ENCODE results near the gene CKAP4.
A peak's percentile ranks its signal among the peaks of the same experiment; 100 is the strongest.

Gene CKAP4

DNA sequence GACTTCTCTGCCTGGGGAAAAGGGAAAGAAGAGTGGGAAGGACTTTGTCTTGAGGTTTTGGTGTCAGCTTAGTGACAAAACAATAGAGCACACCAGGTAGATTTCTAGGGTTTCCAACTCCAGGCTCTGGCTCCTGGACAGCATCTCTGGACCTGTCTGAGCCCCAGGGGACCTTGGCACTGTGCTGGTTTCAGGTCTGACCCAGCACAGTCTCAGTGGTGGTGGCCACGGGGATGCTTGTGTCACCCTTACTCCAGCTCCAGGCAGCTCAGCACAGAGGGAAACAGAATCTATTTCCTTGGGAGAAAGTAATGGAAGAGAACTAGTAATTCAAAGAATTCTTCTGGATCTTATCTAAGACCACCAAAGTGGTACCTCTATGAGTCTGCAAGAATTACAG is 11.1 kb upstream of the CKAP4 start:
- TF ChIP-seq ZNF274 (IDR thresholded peaks at IDR 0.05; ENCODE audit: low read depth, low read length), result no peak
- no peak overlapping the region for H3K4me3 ChIP-seq (ENCODE audit: low read length)

- no peak for TF ChIP-seq ZNF274 (IDR thresholded peaks at IDR 0.05; ENCODE audit: low read depth, low read length)
- no peak overlapping the region for H3K4me3 ChIP-seq (ENCODE audit: low read length)
Observed at GRCh38 chr12:106258226-106258625, 10.4 kb upstream of the CKAP4 start.

DNA sequence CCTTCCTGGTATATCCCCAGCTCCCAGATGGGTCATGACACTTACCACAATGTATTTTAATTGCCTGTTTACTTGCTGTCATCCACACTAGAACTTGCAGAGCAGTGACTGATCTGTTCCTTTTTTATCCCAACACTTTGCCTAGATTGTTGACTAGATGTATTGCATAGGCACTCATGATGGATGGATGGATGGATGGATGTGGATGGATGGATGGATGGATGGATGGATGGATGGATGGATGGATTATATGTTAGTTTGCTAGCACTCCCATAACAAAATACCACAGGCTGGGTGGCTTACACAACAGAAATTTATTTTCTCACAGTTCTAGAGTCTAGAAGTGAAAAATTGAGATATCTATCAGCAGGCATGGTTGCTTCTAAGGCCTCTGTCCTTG is 8.7 kb upstream of the CKAP4 start:
- no peak for TF ChIP-seq ZNF274 (IDR thresholded peaks at IDR 0.05; ENCODE audit: low read depth, low read length)
- H3K4me3 ChIP-seq (ENCODE audit: low read length), result no peak overlapping the region

DNA sequence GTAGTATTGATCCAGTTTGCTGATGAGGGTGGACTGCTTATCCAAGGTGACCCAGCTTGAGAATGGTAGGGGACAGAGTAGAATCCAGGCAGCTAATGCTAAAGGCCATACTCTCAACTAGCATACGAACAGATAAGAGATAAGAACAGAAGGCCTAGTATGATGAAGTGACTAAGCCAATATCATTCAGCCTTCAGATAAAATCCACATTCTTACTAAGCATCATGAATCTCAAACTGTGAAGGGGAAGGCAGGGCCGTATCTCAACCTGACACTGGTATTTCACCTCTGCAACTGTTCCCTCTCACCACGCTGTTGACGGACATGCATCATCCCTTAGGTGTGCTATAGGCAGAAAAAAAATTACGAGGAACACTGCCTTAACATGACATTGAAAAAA is 8.1 kb upstream of the CKAP4 start:
- TF ChIP-seq ZNF274 (IDR thresholded peaks at IDR 0.05; ENCODE audit: low read depth, low read length), result no peak
- no peak overlapping the region for H3K4me3 ChIP-seq (ENCODE audit: low read length)

DNA sequence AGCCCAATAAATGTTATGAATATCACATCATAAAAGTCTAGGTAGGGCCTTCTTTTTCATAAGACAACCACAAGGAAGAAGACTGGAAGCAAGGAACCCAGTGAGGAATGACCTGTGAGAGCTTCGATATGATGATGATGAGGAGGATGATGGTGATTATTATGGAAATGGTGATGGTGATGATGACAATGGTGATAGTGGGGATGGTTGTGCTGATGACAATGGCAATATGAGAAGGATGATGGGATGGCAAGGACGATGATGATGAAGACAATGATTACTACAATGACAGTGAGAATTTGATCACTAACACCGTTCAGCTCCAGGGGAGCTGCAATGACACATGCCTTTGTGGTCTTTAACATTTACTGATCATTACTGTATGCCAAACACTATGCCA is 7.7 kb upstream of the CKAP4 start:
- H3K4me3 ChIP-seq (ENCODE audit: low read length), result no peak overlapping the region

DNA sequence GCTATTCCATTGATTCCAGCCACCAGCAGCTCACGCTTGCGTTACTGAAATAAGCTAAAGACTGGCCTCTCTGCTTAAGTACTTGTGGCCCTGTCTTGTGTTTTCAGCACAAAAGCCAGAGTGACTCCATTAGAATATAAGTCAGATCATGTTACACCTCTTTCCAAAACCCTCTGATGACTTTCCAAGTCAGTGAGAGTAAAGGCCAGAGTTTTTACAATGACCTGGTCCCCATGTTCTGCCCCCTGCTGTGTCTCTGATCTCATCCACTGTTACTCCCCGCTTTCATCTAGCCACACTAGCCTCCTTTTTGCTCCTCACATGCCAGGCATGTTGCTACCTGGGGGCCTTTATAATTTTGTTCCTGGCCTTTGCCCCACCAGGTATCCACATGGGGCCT is 6.9 kb upstream of the CKAP4 start:
- H3K4me3 ChIP-seq (ENCODE audit: low read length), result no peak overlapping the region
- TF ChIP-seq ZNF274 (IDR thresholded peaks at IDR 0.05; ENCODE audit: low read depth, low read length), result no peak

More for the DNA sequence above, 7.7 kb upstream of the CKAP4 start:
- TF ChIP-seq ZNF274 (IDR thresholded peaks at IDR 0.05; ENCODE audit: low read depth, low read length), result no peak

DNA sequence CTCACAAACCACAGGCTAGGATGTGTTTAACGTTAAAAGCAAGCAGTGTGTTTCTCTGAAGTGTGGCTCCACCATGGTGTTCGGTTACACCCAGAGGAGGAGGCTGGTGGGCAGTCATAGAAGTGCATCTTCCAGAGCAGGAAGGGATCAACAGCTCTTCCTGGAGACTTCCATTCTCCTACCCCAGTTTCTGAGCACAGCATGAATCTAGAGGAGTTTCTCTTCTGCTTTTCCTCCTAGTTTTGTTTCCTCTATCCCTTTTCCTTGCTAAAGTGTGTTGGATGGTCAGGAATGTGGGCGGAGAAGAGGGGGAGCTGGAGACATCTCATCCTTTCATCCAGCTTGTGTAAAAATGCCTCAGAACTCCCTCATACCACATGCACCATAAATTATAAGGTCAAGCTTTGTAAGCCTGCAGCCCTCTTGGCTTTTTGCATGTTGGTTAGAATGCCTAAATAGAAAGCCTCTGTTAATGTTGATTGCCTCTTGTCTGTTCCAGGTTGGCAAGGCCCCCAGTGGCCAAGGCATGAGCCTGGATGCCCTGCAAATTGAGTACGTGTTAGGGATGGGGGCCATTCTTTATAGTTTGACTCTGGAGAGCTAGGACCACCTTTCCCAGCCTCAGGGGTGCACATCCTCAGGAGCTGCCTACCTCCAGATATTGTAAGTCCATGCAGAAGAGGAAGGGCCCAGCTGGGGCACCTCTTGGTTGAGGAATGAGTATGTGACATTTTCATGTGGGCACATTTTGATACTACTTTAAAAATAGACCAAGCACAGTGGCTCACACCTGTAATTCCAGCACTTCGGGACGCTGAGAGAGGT is 4.0 kb upstream of the CKAP4 start:
- no peak for TF ChIP-seq ZNF274 (IDR thresholded peaks at IDR 0.05; ENCODE audit: low read depth, low read length)
- no peak overlapping the region for H3K4me3 ChIP-seq (ENCODE audit: low read length)

DNA sequence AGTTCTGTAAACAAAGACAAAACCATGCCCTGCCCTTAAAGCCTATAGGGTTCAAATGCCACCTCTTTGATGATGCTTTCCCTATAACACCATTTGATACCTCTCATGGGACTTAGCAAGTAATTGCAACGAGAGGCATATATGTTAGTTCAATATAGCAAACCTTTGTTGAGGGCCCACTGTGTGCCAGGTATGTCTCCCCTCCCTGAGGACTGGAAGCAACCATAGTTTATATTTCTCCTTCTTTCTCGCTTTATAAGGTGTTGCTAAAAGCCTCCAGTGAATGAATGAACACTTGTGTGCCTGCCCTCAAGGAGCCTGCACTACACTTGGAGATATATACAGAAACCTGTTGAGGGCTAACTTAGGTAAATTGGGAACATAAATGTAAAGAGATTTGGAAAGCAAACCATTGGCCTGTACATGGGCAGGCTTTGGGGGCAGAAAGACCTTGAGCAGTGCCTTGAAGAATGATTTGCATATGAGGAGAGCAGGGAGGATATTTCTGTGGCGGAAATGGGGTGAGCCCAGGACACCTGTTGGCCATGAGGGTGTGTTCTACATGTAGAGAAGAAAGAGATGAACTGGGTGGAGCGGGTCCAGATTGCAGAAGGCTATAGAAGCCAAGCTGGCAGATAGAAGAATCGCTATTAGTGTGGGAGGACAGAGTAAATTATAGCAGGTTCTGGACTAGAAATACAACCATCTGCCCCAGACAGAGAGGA is 1.8 kb upstream of the CKAP4 start:
- no peak for TF ChIP-seq ZNF274 (IDR thresholded peaks at IDR 0.05; ENCODE audit: low read depth, low read length)
- H3K4me3 ChIP-seq (ENCODE audit: low read length), result no peak overlapping the region; the same call in 1 of the 2 replicates

DNA sequence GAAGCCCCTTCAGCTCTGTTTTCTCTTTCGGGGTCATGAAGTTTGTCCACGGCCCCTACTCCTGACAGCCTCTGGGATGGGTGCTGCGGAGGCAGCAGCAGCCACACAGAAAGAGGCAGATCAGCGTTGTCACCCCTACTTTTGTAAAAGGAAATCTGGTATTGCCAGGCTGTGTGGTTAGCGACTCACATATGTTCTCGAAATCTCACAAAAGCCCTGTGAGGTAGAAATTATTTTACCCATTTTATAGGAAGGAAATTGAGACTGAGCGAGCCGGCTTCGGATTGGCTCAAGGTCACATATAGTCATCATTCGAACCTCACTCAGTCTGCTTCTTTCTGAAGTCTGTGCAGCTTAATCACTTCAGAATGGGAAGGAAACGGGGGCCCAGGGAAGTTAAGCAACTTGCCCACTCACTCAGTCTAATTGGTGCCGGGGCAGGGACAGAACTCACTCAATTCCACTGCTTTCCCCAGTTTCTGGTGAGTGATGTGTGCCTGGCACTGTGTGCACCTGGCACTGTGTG is 1.1 kb upstream of the CKAP4 start:
- TF ChIP-seq ZNF274 (IDR thresholded peaks at IDR 0.05; ENCODE audit: low read depth, low read length), result no peak
- H3K4me3 ChIP-seq (ENCODE audit: low read length), result peak overlapping the region; percentile 38; the same call in 1 of the 2 replicates

DNA sequence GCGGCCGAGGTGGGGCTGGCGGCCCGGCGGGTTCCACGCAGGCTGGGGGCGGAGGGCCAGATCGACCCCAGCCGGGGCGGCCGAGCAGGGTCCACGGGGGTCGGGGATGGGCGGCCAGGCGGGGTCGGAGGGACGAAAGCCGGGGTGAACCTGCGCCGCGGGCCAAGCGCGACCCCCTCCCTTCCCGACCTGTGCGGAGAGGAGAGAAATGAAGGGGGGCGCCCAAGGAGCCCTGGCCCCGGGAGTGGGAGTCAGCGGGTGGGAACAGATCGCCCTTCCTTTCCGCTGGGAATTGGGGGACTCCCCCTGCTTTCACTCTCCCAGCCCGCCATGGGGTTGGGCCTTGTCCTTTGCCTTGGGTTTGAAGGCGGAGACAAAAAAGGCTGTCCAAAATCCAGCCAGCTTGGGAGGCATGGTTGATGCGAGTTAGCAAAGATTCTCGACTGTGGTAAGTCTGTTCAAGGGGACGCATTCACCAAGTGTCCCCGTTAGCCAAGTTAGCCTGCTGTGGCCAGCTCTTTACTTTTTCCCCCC is 559 bp upstream of the CKAP4 start:
- TF ChIP-seq ZNF274 (IDR thresholded peaks at IDR 0.05; ENCODE audit: low read depth, low read length), result no peak
- peak overlapping the region; percentile 38; the same call in 1 of the 2 replicates for H3K4me3 ChIP-seq (ENCODE audit: low read length)

DNA sequence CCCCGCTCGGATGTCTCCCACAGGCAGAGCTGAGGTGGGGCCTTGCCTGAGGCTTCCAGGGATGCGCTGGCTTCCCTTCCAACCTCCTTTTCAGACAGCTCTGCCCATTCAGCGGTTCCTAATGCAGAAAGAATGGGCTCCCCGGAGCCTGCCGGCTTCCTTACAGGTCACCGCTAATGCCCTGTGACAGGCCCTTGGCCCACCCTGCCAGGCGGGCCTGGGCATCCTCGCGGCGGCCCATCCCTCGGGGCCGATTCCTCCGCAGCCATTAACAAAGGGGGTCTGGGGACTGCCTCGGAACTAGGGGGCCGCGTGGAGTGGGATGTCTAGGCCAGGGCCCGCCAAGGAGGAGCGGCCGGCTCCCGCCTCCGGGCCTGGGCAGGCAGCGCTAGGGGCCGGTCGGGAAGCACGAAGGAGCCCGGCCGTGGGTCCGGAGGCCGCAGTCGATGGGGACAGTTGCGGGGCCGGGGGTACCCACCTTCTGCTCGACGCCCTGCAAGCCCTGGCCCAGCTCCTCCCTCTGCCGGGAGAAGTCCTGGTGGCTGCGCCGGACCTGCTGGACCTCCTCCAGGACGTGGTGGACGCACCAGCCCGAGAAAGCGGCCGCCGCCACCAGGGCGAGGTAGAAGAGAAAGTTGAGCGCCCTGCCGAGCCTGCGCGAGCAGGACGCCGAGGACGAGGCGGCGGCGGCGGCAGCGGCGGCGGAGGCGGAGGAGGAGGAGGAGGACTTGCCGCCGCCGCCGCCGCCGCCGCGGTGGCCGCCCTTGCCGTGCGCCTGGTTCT is 738 bp downstream of the CKAP4 start:
- TF ChIP-seq ZNF274 (IDR thresholded peaks at IDR 0.05; ENCODE audit: low read depth, low read length), result no peak
- H3K4me3 ChIP-seq (ENCODE audit: low read length), result peak overlapping the region; percentile 71

- no peak for TF ChIP-seq ZNF274 (IDR thresholded peaks at IDR 0.05; ENCODE audit: low read depth, low read length)
- H3K4me3 ChIP-seq (ENCODE audit: low read length), result no peak overlapping the region
Observed at GRCh38 chr12:106245767-106246166, 2.1 kb downstream of the CKAP4 start.

GRCh38 chr12:106243620-106244019 is 4.2 kb downstream of the CKAP4 start:
- H3K4me3 ChIP-seq (ENCODE audit: low read length), result no peak overlapping the region
- TF ChIP-seq ZNF274 (IDR thresholded peaks at IDR 0.05; ENCODE audit: low read depth, low read length), result no peak

DNA sequence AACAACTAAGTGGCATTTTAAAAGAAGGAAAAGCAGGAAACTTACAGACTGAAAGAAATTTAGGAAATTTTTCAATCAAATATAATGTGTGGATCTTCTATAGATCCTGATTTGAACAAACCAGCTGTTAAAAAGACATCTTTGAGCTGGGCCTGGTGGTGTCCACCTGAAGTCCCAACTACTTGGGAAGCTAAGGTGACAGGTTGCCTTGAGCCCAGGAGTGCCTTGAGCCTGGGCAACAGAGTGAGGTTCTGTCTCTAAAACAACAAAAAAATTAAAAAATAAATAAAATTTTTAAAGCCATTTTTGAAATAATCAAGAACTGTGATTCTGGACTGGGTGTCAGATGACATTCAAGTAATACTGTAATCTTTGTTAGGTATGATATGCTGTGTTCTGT is 7.0 kb downstream of the CKAP4 start:
- TF ChIP-seq ZNF274 (IDR thresholded peaks at IDR 0.05; ENCODE audit: low read depth, low read length), result no peak
- H3K4me3 ChIP-seq (ENCODE audit: low read length), result no peak overlapping the region

All from GM08714 (cell line).